ENCODE results near the gene H2AZ2. TPM values are rescaled to one million over a fixed set of nuclear protein-coding genes. Genes with fewer than 3 reads are reported as not detected.

H2AZ2 gene
- total RNA-seq, 4 donors from 2014 or later = 55.1 to 85.2 (median 75.7) TPM

DNA sequence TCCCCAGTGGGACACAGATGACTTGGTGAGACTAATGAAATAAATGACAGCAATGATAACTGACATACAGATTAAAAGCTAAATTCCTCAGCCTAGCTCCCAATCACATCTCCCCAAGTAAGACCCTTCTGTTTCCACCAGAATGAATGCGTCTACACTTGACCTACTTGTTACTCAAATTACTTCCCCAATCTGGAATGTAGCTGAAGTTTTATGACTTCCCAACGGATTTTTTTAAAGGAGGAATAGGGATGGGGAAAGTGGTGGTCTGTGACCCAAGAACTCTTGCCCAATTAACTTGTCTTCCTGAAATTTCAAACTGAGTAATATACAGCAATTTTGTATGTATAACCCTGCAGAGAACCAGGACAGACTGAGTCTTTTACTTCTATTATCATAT lies 9.1 kb downstream of the H2AZ2 start:
- 60% methylated on average over 2 of the region's 2 CpGs for WGBS
- Histone ChIP-seq H3K27me3 (no peaks in the 10 kb centered on the region), H3K9me3 (no peaks in the 10 kb centered on the region), H3K27ac (no peak overlapping the region), H3K4me1 (no peaks in the 10 kb centered on the region), H3K36me3 (peaks cover 59% of the 10 kb centered on the region), H3K4me3 (no peak overlapping the region)
- TF ChIP-seq, protein P1, sequence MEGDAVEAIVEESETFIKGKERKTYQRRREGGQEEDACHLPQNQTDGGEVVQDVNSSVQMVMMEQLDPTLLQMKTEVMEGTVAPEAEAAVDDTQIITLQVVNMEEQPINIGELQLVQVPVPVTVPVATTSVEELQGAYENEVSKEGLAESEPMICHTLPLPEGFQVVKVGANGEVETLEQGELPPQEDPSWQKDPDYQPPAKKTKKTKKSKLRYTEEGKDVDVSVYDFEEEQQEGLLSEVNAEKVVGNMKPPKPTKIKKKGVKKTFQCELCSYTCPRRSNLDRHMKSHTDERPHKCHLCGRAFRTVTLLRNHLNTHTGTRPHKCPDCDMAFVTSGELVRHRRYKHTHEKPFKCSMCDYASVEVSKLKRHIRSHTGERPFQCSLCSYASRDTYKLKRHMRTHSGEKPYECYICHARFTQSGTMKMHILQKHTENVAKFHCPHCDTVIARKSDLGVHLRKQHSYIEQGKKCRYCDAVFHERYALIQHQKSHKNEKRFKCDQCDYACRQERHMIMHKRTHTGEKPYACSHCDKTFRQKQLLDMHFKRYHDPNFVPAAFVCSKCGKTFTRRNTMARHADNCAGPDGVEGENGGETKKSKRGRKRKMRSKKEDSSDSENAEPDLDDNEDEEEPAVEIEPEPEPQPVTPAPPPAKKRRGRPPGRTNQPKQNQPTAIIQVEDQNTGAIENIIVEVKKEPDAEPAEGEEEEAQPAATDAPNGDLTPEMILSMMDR (IDR thresholded peaks at IDR 0.05) = no peak
- TF ChIP-seq EP300 (IDR thresholded peaks at IDR 0.05) = no peak
- no peak for DNase-seq (ENCODE audit: low spot score in 2 of 2)

GRCh38 chr7:44827567-44827966 lies 20.3 kb downstream of the H2AZ2 start:
- no peak for DNase-seq (ENCODE audit: low spot score in 2 of 2)
- Histone ChIP-seq H3K9me3 (no peaks in the 10 kb centered on the region), H3K27ac (no peak overlapping the region), H3K27me3 (no peaks in the 10 kb centered on the region), H3K36me3 (peaks cover 48% of the 10 kb centered on the region), H3K4me3 (no peak overlapping the region), H3K4me1 (no peaks in the 10 kb centered on the region)
- TF ChIP-seq, protein P1 (IDR thresholded peaks at IDR 0.05) = no peak
- TF ChIP-seq POLR2A (IDR thresholded peaks at IDR 0.05) (no peak), POLR2AphosphoS5 (IDR thresholded peaks at IDR 0.05) (no peak), EP300 (IDR thresholded peaks at IDR 0.05) (no peak)
- WGBS = 81% methylated on average over 3 of the region's 3 CpGs

DNA sequence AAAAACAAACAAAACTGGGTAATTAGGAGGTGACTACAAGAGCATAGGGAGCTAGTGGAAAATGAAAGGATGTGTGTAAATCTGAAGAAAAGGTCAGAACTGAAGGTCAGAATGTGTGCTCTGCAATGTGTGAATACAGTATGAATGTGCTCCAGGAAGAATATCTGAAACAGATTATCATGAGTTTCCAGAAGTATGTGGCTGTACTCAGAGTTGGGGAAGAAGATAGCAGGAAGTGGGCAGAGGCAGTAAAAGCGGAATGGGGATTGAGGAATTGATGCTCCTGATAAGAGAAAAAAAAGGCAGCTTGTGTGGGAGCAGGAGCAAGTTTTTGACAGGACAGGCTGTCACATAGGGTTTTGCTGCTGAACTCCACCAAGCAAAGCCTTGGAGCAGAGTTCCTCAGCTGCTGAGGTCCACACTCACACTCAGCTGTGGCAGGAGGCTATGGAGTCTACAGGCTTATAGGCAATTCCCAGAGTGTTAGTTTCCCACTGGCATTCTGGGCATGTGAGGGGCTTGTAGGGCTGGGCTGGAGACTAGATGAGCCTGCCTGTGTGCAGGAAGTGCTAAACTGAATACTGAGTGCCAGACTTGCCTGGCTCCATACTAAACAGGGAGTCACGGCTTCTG lies 22.9 kb downstream of the H2AZ2 start:
- H3K36me3 ChIP-seq = peaks cover 26% of the 10 kb centered on the region

GRCh38 chr7:44823255-44823781 lies 24.6 kb downstream of the H2AZ2 start:
- H3K4me3 ChIP-seq = no peak overlapping the region
- no peak overlapping the region for H3K27ac ChIP-seq
- H3K9me3 ChIP-seq = no peaks in the 10 kb centered on the region
- TF ChIP-seq POLR2A (IDR thresholded peaks at IDR 0.05) (no peak), EP300 (IDR thresholded peaks at IDR 0.05) (no peak), POLR2AphosphoS5 (IDR thresholded peaks at IDR 0.05) (no peak)
- TF ChIP-seq, protein P1 (IDR thresholded peaks at IDR 0.05) = no peak
- H3K4me1 ChIP-seq = no peaks in the 10 kb centered on the region
- WGBS = 70% methylated on average over 5 of the region's 5 CpGs
- H3K27me3 ChIP-seq = no peaks in the 10 kb centered on the region
- peaks cover 11% of the 10 kb centered on the region for H3K36me3 ChIP-seq
- DNase-seq (ENCODE audit: low spot score in 2 of 2) = no peak

More for the DNA sequence above, 22.9 kb downstream of the H2AZ2 start:
- WGBS = 73% methylated on average over 2 of the region's 2 CpGs
- H3K27me3 ChIP-seq = no peaks in the 10 kb centered on the region
- no peak for TF ChIP-seq POLR2AphosphoS5 (IDR thresholded peaks at IDR 0.05)
- TF ChIP-seq, protein P1 (IDR thresholded peaks at IDR 0.05) = no peak
- TF ChIP-seq EP300 (IDR thresholded peaks at IDR 0.05) = no peak
- no peak for TF ChIP-seq POLR2A (IDR thresholded peaks at IDR 0.05)
- H3K4me1 ChIP-seq = no peaks in the 10 kb centered on the region
- H3K27ac ChIP-seq = no peak overlapping the region
- peak in 1 of 2 donors; percentile 37 for DNase-seq (ENCODE audit: low spot score in 2 of 2)
- no peak overlapping the region for H3K4me3 ChIP-seq
- no peaks in the 10 kb centered on the region for H3K9me3 ChIP-seq

- no peaks in the 10 kb centered on the region for H3K36me3 ChIP-seq
- no peaks in the 10 kb centered on the region for H3K4me1 ChIP-seq
- 80% methylated on average over 2 of the region's 2 CpGs for WGBS
- TF ChIP-seq EP300 (IDR thresholded peaks at IDR 0.05) (no peak), POLR2A (IDR thresholded peaks at IDR 0.05) (no peak), POLR2AphosphoS5 (IDR thresholded peaks at IDR 0.05) (no peak)
- TF ChIP-seq, protein P1 (IDR thresholded peaks at IDR 0.05) = no peak
- no peaks in the 10 kb centered on the region for H3K9me3 ChIP-seq
- H3K27me3 ChIP-seq = no peaks in the 10 kb centered on the region
- no peak overlapping the region for H3K27ac ChIP-seq
- no peak for DNase-seq (ENCODE audit: low spot score in 2 of 2)
- H3K4me3 ChIP-seq = no peak overlapping the region
Observed at GRCh38 chr7:44819292-44819691, 28.6 kb downstream of the H2AZ2 start.

Measured in suprapubic skin (tissue), 4 donors.